Bronchial epithelial cell (primary cell): ENCODE data around the gene MAL. TPM values are rescaled to one million over a fixed set of nuclear protein-coding genes. Genes with fewer than 3 reads are reported as not detected.

Source experiments
- DNase-seq: peaks from one replicate; pipeline ENCODE4 v3.0.0-alpha.2; 2010; ENCODE audit warnings: low read depth
- FAIRE-seq: peaks from 2 replicates; lab custom pipeline; 2011; peaks lifted over from hg19 to GRCh38; lab: Jason Lieb, UNC
- H3K27me3 ChIP-seq: 2 replicates; pipeline ENCODE4 v1.5.1; 2011; ENCODE audit warnings: low read length; ENCODE audit not compliant: control insufficient read depth, insufficient read depth
- H3K36me3 ChIP-seq: 2 replicates; pipeline ENCODE4 v1.5.1; 2011; ENCODE audit warnings: low read length; ENCODE audit not compliant: control insufficient read depth, insufficient read depth
- H3K4me3 ChIP-seq: 2 replicates; pipeline ENCODE4 v1.5.1; 2011; ENCODE audit warnings: mild to moderate bottlenecking, low read depth, low read length, control low read depth
- total RNA-seq: library from RNA; depleted of rRNA; stranded (reverse); fragments of >200 nt; gene quantifications from 2 replicates; pipeline ENCODE4 v1.2.1, GENCODE V29; 2014
- TF ChIP-seq, protein P1 (sequence below): IDR thresholded peaks from 2 replicates; pipeline ENCODE4 v1.5.1; 2011; ENCODE audit warnings: mild to moderate bottlenecking, moderate library complexity, low read length, control low read depth, inconsistent platforms; ENCODE audit not compliant: insufficient read depth, severe bottlenecking

MAL gene
- total RNA-seq, 1 donor from 2014 or later: 1.1 TPM

DNA sequence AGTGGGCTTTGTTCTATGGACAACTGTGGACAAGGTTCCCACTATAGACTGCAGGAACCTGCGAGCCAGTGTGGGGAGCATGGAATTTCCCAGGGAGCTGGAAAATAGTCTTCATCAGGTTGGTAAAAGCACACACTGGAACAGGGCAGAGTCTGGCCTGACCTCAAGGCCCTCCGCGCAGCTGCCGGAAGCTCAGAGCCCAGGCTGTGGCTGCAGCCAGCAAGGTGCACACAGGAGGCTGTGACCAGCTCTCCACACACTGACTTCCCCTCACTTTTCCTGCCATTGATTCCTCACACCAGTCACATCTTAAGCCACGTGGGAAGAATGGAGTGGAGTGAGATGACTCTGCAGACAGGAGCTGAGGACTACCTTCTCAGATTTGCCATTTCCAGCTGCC, 19.1 kb downstream of the MAL start:
- FAIRE-seq: no peak
- no peak for DNase-seq
- TF ChIP-seq, protein P1, sequence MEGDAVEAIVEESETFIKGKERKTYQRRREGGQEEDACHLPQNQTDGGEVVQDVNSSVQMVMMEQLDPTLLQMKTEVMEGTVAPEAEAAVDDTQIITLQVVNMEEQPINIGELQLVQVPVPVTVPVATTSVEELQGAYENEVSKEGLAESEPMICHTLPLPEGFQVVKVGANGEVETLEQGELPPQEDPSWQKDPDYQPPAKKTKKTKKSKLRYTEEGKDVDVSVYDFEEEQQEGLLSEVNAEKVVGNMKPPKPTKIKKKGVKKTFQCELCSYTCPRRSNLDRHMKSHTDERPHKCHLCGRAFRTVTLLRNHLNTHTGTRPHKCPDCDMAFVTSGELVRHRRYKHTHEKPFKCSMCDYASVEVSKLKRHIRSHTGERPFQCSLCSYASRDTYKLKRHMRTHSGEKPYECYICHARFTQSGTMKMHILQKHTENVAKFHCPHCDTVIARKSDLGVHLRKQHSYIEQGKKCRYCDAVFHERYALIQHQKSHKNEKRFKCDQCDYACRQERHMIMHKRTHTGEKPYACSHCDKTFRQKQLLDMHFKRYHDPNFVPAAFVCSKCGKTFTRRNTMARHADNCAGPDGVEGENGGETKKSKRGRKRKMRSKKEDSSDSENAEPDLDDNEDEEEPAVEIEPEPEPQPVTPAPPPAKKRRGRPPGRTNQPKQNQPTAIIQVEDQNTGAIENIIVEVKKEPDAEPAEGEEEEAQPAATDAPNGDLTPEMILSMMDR: no peak

DNA sequence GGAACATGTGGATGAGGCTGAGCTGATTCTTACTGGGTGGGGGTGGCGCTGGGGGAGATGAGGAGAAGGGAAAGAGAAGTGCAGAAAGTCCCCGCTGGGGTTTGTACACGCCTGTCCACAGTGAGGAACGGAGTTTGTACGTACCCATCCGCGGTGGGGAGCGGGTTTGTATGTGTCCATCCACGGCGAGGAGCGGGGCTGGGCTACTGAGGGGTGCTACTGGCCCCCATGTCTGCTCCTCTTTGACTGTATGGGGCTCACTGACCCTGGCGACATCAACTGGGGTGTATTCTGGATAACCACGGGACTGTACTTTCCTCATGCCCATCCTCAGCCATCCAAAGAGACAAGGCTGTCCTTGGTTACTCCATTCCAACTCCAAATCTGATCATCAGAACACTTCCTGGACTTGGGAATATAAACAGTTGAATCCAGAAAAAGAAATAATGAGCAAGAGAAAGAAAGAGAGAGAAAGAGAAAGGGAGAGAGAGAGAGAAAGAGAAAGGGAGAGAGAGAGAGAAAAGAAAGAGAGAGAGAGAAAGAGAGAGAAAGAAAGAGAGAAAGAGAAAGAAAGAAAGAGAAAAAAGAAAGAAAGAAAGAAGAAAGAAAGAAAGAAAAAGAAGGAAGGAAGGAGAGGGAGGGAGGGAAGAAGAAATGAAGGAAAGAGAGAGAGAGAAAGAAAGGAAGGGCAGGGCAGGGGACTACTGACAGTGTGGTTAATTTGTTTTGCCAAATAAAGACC, 21.0 kb downstream of the MAL start:
- Histone ChIP-seq H3K4me3 (no peak overlapping the region), H3K36me3 (no peaks in the 10 kb centered on the region), H3K27me3 (peaks cover 2% of the 10 kb centered on the region)
- TF ChIP-seq, protein P1: no peak
- FAIRE-seq (no peak), DNase-seq (no peak)

More for the DNA sequence above, 19.1 kb downstream of the MAL start:
- H3K4me3 ChIP-seq: no peak overlapping the region
- no peaks in the 10 kb centered on the region for H3K36me3 ChIP-seq
- no peaks in the 10 kb centered on the region for H3K27me3 ChIP-seq

DNA sequence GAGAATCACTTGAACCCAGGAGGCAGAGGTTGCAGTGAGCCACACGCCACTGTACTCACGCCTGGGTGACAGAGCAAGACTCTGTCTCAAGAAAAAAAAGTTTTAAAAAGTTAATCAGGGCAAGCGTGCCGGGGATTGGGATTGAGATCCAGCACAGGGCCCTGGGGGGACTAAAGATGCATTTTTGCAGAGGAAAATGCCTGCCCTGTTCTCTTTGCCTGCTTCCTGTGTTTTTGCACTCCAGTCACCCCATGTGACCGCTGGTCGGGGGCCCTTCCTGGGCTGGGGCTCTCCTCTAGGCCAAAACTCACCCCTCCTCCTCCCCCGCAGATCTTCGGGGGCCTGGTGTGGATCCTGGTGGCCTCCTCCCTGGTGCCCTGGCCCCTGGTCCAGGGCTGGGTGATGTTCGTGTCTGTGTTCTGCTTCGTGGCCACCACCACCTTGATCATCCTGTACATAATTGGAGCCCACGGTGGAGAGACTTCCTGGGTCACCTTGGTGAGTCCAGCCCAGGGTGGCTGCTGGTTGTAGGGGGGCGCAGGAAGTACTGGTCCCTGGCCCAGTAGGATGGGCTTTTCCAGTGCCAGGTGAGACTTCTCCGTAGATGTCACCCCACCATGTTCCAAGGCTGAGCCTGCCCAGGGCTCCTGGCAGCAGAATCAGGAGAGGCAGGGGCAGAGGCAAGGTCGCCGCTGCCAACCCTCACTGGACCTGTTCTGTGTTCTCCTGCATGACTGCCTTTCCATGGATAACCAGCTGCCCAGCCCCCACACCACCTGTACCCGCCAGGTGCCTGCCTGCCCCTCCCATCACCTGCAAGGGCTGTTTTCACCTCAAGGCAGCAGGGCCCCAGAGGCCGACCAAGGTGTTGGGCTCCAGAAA, 22.4 kb downstream of the MAL start:
- Histone ChIP-seq H3K27me3 (peaks cover 2% of the 10 kb centered on the region), H3K36me3 (no peaks in the 10 kb centered on the region), H3K4me3 (no peak overlapping the region)
- FAIRE-seq: no peak
- no peak for DNase-seq
- TF ChIP-seq, protein P1: no peak

DNA sequence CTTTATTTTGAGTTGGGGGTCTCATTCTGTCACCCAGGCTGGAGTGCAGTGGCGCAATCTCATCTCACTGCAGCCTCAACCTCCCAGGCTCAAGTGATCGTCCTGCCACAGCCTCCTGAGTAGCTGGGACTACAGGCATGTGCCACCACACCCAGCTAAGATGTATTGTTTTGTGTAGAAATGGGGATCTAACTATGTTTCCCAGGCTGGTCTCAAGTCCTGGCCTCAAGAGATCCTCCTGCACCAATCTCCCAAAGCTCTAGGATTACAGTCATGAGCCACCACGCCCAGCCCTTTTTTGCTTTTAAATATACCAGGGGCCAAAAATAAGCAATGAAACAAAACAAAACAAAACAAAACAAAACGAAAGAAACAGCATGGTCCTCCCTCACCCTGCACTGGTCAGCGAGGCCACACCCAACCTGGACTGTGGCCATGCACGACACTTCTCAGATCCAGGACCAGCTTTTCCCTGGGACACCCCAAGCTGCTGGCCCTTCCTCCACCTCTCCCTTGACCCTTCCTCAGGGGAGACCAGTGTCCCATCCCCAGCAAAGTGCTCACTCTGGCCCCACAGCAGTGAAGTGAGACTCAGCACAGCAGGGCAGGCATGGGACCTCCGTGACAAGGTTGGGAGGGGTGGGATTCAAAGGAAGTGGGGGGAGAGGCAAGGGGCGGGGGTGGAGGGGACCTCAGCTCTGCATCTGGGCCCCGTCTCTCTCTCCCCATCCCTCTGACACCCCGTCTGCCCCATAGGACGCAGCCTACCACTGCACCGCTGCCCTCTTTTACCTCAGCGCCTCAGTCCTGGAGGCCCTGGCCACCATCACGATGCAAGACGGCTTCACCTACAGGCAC, 23.5 kb downstream of the MAL start:
- DNase-seq (no peak), FAIRE-seq (no peak)
- no peak overlapping the region for H3K4me3 ChIP-seq

DNA sequence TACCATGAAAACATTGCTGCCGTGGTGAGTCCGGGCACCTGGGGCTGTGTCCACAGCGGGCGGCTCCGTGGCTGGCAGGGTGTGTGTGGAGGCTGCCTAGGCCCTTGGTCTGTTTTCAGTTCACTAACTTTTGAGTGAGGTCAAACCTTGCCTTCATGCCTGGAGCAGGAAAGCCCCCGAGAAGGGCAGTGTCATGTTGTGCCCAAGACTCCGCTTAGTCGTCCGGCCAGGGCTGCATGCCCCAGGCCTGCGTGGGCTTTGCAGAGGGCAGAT, 24.1 kb downstream of the MAL start:
- H3K4me3 ChIP-seq: no peak overlapping the region
- TF ChIP-seq, protein P1: no peak
- no peaks in the 10 kb centered on the region for H3K36me3 ChIP-seq
- no peak for FAIRE-seq
- no peak for DNase-seq
- peaks cover 2% of the 10 kb centered on the region for H3K27me3 ChIP-seq

More for the DNA sequence above, 23.5 kb downstream of the MAL start:
- H3K27me3 ChIP-seq: peaks cover 2% of the 10 kb centered on the region
- TF ChIP-seq, protein P1: no peak
- no peaks in the 10 kb centered on the region for H3K36me3 ChIP-seq
